K562 (cell line): Measurements from ENCODE around the gene MADD. TPM values are rescaled to one million over a fixed set of nuclear protein-coding genes. Genes with fewer than 3 reads are reported as not detected.
A peak's percentile ranks its signal among the peaks of the same experiment; 100 is the strongest.

Experiments used
- HIVEP1 ChIP-seq: fragments of 250-450 bp; sonication (Bioruptor Pico); IDR thresholded peaks from 2 replicates; pipeline ENCODE4 v1.4.0; 2020; ENCODE audit warnings: mild to moderate bottlenecking
- HNRNPK ChIP-seq: fragments of 200-400 bp; formaldehyde crosslinking; IDR thresholded peaks from one replicate; pipeline ENCODE4 v1.6.1; 2018; ENCODE audit warnings: mild to moderate bottlenecking, low read depth, low read length; ENCODE audit not compliant: poor library complexity, severe bottlenecking
- MEF2A ChIP-seq: IDR thresholded peaks from 2 replicates; pipeline ENCODE4 v1.6.1; 2011; ENCODE audit warnings: low read depth, mild to moderate bottlenecking, low read length, moderate library complexity; ENCODE audit not compliant: control insufficient read depth
- NR4A1 ChIP-seq, 2 experiments: fragments of 250-450 bp in 1 of 2; fragments of 450-650 bp in 1 of 2; sonication (Bioruptor Pico) in 1 of 2; IDR thresholded peaks; 2 replicates each; pipeline versions ENCODE4 v1.4.0 to v1.6.1; 2016 to 2020; ENCODE audit warnings: mild to moderate bottlenecking in 2 of 2, missing compliant biosample characterization in 1 of 2, missing genetic modification characterization in 1 of 2, moderate library complexity in 1 of 2
- SMARCA5 ChIP-seq: fragments of 450-650 bp; IDR thresholded peaks from 2 replicates; pipeline ENCODE4 v1.6.1; 2016
- TOE1 ChIP-seq, 2 experiments: fragments of 450-650 bp in 1 of 2; sonication (generic) in 1 of 2; formaldehyde crosslinking in 1 of 2; IDR thresholded peaks; 2 replicates each; pipeline versions ENCODE4 v1.7.1 to v1.8.0; 2016 to 2022; ENCODE audit warnings: borderline replicate concordance in 2 of 2, mild to moderate bottlenecking in 2 of 2, antibody characterized with exemption in 1 of 2, inconsistent platforms in 1 of 2, low read depth in 1 of 2, missing genetic modification reagents in 1 of 2, moderate library complexity in 1 of 2
- YY1 ChIP-seq, 3 experiments: IDR thresholded peaks; 2 replicates each; pipeline ENCODE4 v1.6.1; 2011; ENCODE audit warnings: low read length in 2 of 3, mild to moderate bottlenecking in 2 of 3, moderate library complexity in 2 of 3, borderline replicate concordance in 1 of 3, control low read depth in 1 of 3, low read depth in 1 of 3; ENCODE audit not compliant: insufficient read depth in 3 of 3, insufficient replicate concordance in 2 of 3, control insufficient read depth in 1 of 3, insufficient read length in 1 of 3; ENCODE audit errors: extremely low read depth in 1 of 3
- ZBTB1 ChIP-seq: sonication (generic); formaldehyde crosslinking; IDR thresholded peaks from 2 replicates; pipeline ENCODE4 v1.8.1; 2023; ENCODE audit warnings: missing genetic modification reagents, low read depth, mild to moderate bottlenecking, borderline replicate concordance
- ZKSCAN1 ChIP-seq: fragments of 150-350 bp; IDR thresholded peaks from 2 replicates; pipeline ENCODE4 v1.6.1; 2016; ENCODE audit warnings: low read depth, low read length
- ZNF143 ChIP-seq: sonication (generic); formaldehyde crosslinking; IDR thresholded peaks from 2 replicates; pipeline ENCODE4 v1.9.0; 2022; ENCODE audit warnings: mild to moderate bottlenecking, missing genetic modification reagents
- polyA plus RNA-seq, 8 experiments: library from polyadenylated mRNA; depleted of rRNA in 4 of 8; stranded (reverse) in 5 of 8; unstranded in 3 of 8; fragments of >200 nt; fragmentation: Nextera tagmentation in 2 of 8; fragmentation: Illumina TruSeq in 1 of 8; extraction: Ambion mirVana in 2 of 8; extraction: Trizol in 1 of 8; gene quantifications; 2 replicates each; pipeline versions ENCODE4 v1.2.1 to v1.2.3, GENCODE V29; 2011 to 2014; ENCODE audit warnings: inconsistent platforms in 1 of 8, missing spikeins in 1 of 8
- total RNA-seq, 7 experiments: library from RNA; depleted of rRNA in 6 of 7; stranded (reverse); fragments of >200 nt in 6 of 7; fragmentation: Illumina TruSeq in 2 of 7; extraction: Trizol in 2 of 7; gene quantifications; 2 replicates each; pipeline versions ENCODE4 v1.2.1 to v1.2.3, GENCODE V29; 2011 to 2021; ENCODE audit warnings: low replicate concordance in 1 of 7
- TF ChIP-seq, protein P1 (sequence below), 2 experiments: fragments of 450-650 bp in 1 of 2; IDR thresholded peaks; 2 replicates each; pipeline ENCODE4 v1.6.1; 2011 to 2017; ENCODE audit warnings: low read depth in 2 of 2, antibody characterized with exemption in 1 of 2, borderline replicate concordance in 1 of 2, low read length in 1 of 2, mild to moderate bottlenecking in 1 of 2, mixed read lengths in 1 of 2; ENCODE audit not compliant: control insufficient read depth in 1 of 2
- TF ChIP-seq, protein P2 (sequence below), 2 experiments: fragments of 450-650 bp; formaldehyde crosslinking in 1 of 2; IDR thresholded peaks; 2 replicates each; pipeline versions ENCODE4 v1.4.0 to v1.6.1; 2014 to 2020; ENCODE audit warnings: mild to moderate bottlenecking in 2 of 2, borderline replicate concordance in 1 of 2, low read depth in 1 of 2

MADD gene
- total and polyA plus RNA-seq, 9 of the 15 experiments (the other 6 are each of a cell fraction or from before 2014, with no cell fraction given): 0.68 to 57.6 (median 33.6) TPM

DNA sequence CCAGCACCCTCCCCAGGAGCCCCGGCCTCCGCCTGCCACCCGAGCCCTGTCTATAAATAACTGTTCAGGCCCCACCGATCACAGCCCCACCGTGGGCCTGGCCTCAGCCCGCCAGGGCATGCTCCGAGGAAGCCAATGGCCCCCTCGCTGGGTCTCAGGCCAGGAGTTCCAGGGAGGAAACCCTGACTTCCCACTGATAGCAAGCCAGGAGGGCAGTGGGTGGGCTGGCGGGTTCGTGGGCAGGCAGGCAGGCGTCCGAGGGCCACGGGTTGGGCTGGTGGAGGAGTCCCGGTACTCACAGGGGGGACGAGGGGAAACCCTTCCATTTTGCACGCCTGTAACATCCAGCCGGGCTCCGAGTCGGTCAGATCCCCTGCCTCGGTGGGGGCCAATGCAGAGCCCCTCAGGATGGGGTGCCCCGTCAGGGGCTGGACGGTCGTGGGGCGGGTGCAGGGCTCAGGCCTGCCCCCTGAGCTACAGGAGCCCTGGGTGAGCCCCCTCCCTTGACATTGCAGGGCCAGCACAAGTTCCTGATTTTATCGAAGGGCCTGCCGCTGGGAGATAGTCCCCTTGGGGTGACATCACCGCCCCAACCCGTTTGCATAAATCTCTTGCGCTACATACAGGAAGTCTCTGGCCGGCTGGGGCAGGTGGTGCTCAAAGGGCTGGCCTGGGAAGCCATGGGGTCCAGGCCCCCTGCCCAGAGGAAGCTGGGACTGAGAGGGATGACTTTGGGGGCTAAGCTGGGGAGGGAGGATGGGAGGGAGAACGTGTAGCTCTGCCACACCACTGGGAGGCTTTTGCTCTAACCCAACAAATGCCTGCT, 108.3 kb downstream of the MADD start, which contains the start of gene SPI1 (continued):
- TF ChIP-seq, protein P1, sequence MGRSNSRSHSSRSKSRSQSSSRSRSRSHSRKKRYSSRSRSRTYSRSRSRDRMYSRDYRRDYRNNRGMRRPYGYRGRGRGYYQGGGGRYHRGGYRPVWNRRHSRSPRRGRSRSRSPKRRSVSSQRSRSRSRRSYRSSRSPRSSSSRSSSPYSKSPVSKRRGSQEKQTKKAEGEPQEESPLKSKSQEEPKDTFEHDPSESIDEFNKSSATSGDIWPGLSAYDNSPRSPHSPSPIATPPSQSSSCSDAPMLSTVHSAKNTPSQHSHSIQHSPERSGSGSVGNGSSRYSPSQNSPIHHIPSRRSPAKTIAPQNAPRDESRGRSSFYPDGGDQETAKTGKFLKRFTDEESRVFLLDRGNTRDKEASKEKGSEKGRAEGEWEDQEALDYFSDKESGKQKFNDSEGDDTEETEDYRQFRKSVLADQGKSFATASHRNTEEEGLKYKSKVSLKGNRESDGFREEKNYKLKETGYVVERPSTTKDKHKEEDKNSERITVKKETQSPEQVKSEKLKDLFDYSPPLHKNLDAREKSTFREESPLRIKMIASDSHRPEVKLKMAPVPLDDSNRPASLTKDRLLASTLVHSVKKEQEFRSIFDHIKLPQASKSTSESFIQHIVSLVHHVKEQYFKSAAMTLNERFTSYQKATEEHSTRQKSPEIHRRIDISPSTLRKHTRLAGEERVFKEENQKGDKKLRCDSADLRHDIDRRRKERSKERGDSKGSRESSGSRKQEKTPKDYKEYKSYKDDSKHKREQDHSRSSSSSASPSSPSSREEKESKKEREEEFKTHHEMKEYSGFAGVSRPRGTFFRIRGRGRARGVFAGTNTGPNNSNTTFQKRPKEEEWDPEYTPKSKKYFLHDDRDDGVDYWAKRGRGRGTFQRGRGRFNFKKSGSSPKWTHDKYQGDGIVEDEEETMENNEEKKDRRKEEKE (IDR thresholded peaks at IDR 0.05; ENCODE audit: borderline replicate concordance in 1 of 2, control insufficient read depth in 1 of 2, low read depth in 2 of 2, low read length in 1 of 2): no peak
- TF ChIP-seq NR4A1 (CRISPR knock-in tag; IDR thresholded peaks at IDR 0.05) (no peak), NR4A1 (tag; IDR thresholded peaks at IDR 0.05) (no peak), HNRNPK (no peak), ZNF143 (CRISPR knock-in tag) (no peak), YY1 (IDR thresholded peaks at IDR 0.05; ENCODE audit: borderline replicate concordance in 1 of 3, control insufficient read depth in 1 of 3, extremely low read depth in 1 of 3, insufficient read depth in 3 of 3, insufficient read length in 1 of 3, insufficient replicate concordance in 2 of 3, low read depth in 1 of 3, low read length in 2 of 3) (peak in 2 of 3 experiments; percentile 54 to 61), TOE1 (IDR thresholded peaks at IDR 0.05; ENCODE audit: borderline replicate concordance) (peak; percentile 31; the same call in 1 of the 2 replicates), TOE1 (CRISPR knock-in tag; IDR thresholded peaks at IDR 0.05; ENCODE audit: borderline replicate concordance, low read depth) (no peak), SMARCA5 (peak; percentile 74), MEF2A (0 out of 2 replicates have a peak, but pooled peaks have one; percentile 16), ZBTB1 (CRISPR knock-in tag) (peak; percentile 60; the same call in 1 of the 2 replicates), HIVEP1 (CRISPR knock-in tag) (no peak), ZKSCAN1 (peak; percentile 48; the same call in 1 of the 2 replicates)
- TF ChIP-seq, protein P2, sequence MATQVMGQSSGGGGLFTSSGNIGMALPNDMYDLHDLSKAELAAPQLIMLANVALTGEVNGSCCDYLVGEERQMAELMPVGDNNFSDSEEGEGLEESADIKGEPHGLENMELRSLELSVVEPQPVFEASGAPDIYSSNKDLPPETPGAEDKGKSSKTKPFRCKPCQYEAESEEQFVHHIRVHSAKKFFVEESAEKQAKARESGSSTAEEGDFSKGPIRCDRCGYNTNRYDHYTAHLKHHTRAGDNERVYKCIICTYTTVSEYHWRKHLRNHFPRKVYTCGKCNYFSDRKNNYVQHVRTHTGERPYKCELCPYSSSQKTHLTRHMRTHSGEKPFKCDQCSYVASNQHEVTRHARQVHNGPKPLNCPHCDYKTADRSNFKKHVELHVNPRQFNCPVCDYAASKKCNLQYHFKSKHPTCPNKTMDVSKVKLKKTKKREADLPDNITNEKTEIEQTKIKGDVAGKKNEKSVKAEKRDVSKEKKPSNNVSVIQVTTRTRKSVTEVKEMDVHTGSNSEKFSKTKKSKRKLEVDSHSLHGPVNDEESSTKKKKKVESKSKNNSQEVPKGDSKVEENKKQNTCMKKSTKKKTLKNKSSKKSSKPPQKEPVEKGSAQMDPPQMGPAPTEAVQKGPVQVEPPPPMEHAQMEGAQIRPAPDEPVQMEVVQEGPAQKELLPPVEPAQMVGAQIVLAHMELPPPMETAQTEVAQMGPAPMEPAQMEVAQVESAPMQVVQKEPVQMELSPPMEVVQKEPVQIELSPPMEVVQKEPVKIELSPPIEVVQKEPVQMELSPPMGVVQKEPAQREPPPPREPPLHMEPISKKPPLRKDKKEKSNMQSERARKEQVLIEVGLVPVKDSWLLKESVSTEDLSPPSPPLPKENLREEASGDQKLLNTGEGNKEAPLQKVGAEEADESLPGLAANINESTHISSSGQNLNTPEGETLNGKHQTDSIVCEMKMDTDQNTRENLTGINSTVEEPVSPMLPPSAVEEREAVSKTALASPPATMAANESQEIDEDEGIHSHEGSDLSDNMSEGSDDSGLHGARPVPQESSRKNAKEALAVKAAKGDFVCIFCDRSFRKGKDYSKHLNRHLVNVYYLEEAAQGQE (IDR thresholded peaks at IDR 0.05; ENCODE audit: borderline replicate concordance): peak; percentile 19; the same call in 1 of the 2 replicates
- TF ChIP-seq, protein P2 (CRISPR knock-in tag; IDR thresholded peaks at IDR 0.05; ENCODE audit: low read depth): peak; percentile 17; the same call in 1 of the 2 replicates
